Femur (tissue), 1 donor: ENCODE results near the gene ARID1B.

Experiments
- DNase-seq: peaks from one replicate; pipeline ENCODE4 v3.0.0-alpha.2; 2017

Gene ARID1B

GRCh38 chr6:156883497-156884252 lies 106.5 kb downstream of the ARID1B start:
- DNase-seq: no peak

GRCh38 chr6:156884306-156884705 lies 107.1 kb downstream of the ARID1B start:
- no peak for DNase-seq

GRCh38 chr6:156885562-156885961 lies 108.4 kb downstream of the ARID1B start:
- no peak for DNase-seq

- DNase-seq: no peak
Measured at GRCh38 chr6:156886409-156886808, 109.2 kb downstream of the ARID1B start.

- DNase-seq: no peak
Measured at GRCh38 chr6:156887623-156888269, 110.6 kb downstream of the ARID1B start.

- no peak for DNase-seq
Measured at GRCh38 chr6:156889469-156889868, 112.3 kb downstream of the ARID1B start.

GRCh38 chr6:156889986-156890385 lies 112.8 kb downstream of the ARID1B start:
- no peak for DNase-seq

GRCh38 chr6:156890627-156891314 lies 113.6 kb downstream of the ARID1B start:
- DNase-seq: no peak

- DNase-seq: no peak
Measured at GRCh38 chr6:156897907-156898531, 120.8 kb downstream of the ARID1B start.

- no peak for DNase-seq
Measured at GRCh38 chr6:156899071-156899470, 121.9 kb downstream of the ARID1B start.

GRCh38 chr6:156899532-156900135 lies 122.5 kb downstream of the ARID1B start:
- DNase-seq: no peak

- DNase-seq: no peak
Measured at GRCh38 chr6:156900292-156900691, 123.1 kb downstream of the ARID1B start.

- DNase-seq: no peak
Measured at GRCh38 chr6:156901309-156902019, 124.3 kb downstream of the ARID1B start.

GRCh38 chr6:156902782-156903181 lies 125.6 kb downstream of the ARID1B start:
- DNase-seq: no peak

GRCh38 chr6:156904176-156904967 lies 127.2 kb downstream of the ARID1B start:
- DNase-seq: no peak

- no peak for DNase-seq
Measured at GRCh38 chr6:156905801-156906200, 128.6 kb downstream of the ARID1B start.

- no peak for DNase-seq
Measured at GRCh38 chr6:156906451-156906850, 129.3 kb downstream of the ARID1B start.

- DNase-seq: no peak
Measured at GRCh38 chr6:156909212-156910010, 132.2 kb downstream of the ARID1B start.

- DNase-seq: no peak
Measured at GRCh38 chr6:156910011-156910334, 132.8 kb downstream of the ARID1B start.

- DNase-seq: no peak
Measured at GRCh38 chr6:156910938-156911337, 133.8 kb downstream of the ARID1B start.

GRCh38 chr6:156911581-156911980 lies 134.4 kb downstream of the ARID1B start:
- DNase-seq: no peak
